Measurements from ENCODE around the gene CAPZB. TPM values are rescaled to one million over a fixed set of nuclear protein-coding genes. Genes with fewer than 3 reads are reported as not detected.

Gene CAPZB
- total RNA-seq, 1 experiment from 2014 or later: 348 TPM

DNA sequence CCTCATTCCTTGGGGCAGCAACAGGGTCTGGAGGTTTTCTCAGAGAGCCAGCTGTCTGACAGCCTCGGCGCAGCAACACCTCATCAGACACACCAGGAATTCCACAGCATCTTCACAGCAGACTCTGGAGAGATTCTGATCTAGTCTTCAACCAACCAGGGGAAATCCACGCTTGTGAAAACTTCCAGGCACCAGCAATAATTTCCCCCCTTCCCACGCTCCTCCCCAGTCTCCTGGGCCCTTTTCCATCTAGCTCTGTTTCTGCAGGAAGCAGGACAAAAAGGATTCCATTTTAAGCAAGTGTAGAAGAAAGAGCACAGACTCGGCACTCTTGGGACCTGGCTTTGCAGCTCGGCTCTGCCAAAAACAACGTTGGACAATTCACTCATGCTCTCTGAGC is 44.3 kb upstream of the CAPZB start:
- Histone ChIP-seq H3K4me2 (ENCODE audit: insufficient read depth, insufficient read length, low read length) (no peak overlapping the region), H3K18ac (ENCODE audit: insufficient read length, low read depth, low read length) (no peak overlapping the region)
- TF ChIP-seq, protein P1, sequence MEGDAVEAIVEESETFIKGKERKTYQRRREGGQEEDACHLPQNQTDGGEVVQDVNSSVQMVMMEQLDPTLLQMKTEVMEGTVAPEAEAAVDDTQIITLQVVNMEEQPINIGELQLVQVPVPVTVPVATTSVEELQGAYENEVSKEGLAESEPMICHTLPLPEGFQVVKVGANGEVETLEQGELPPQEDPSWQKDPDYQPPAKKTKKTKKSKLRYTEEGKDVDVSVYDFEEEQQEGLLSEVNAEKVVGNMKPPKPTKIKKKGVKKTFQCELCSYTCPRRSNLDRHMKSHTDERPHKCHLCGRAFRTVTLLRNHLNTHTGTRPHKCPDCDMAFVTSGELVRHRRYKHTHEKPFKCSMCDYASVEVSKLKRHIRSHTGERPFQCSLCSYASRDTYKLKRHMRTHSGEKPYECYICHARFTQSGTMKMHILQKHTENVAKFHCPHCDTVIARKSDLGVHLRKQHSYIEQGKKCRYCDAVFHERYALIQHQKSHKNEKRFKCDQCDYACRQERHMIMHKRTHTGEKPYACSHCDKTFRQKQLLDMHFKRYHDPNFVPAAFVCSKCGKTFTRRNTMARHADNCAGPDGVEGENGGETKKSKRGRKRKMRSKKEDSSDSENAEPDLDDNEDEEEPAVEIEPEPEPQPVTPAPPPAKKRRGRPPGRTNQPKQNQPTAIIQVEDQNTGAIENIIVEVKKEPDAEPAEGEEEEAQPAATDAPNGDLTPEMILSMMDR (conservative IDR thresholded peaks at IDR 0.05): no peak

More for the DNA sequence above, 44.3 kb upstream of the CAPZB start:
- no peak overlapping the region for H2BK5ac ChIP-seq (ENCODE audit: insufficient read length, low read length)
- no peak overlapping the region for H3K14ac ChIP-seq (ENCODE audit: insufficient read depth, low read length)
- H3T11ph ChIP-seq (ENCODE audit: low read length): no peak overlapping the region
- H3K36me3 Mint-ChIP-seq (ENCODE audit: insufficient read depth in 1 of 3, low read depth in 3 of 3): no peaks in the 10 kb centered on the region
- H2BK20ac ChIP-seq (ENCODE audit: low read depth, low read length, poor library complexity, severe bottlenecking): no peak overlapping the region
- no peak overlapping the region for H2BK15ac ChIP-seq (ENCODE audit: low read depth, low read length)
- no peak overlapping the region for H3K23ac ChIP-seq (ENCODE audit: insufficient read length, low read depth, low read length)
- H3K4ac ChIP-seq (ENCODE audit: low read depth, low read length): no peak overlapping the region
- H3K4me1 Mint-ChIP-seq: no peaks in the 10 kb centered on the region
- no peak overlapping the region for H4K5ac ChIP-seq (ENCODE audit: insufficient read length, low read depth, low read length)
- no peaks in the 10 kb centered on the region for H3K23me2 ChIP-seq (ENCODE audit: insufficient read length, low read depth, low read length, poor library complexity, severe bottlenecking)
- H3K79me2 ChIP-seq (ENCODE audit: insufficient read depth, low read length): no peaks in the 10 kb centered on the region
- no peak overlapping the region for H3K27ac ChIP-seq (ENCODE audit: insufficient read length, low read depth, low read length)
- H2AK5ac ChIP-seq (ENCODE audit: insufficient read length, low read length): no peak overlapping the region
- H4K20me1 ChIP-seq (ENCODE audit: control insufficient read depth, insufficient read depth, insufficient read length): no peaks in the 10 kb centered on the region
- no peaks in the 10 kb centered on the region for H3K9me3 ChIP-seq (ENCODE audit: control insufficient read depth, low read depth, low read length)
- H2AFZ ChIP-seq (ENCODE audit: low read length): no peak overlapping the region
- no CpG with 5 or more reads among the region's 7 CpGs for WGBS (ENCODE audit: extremely low coverage, insufficient read length, low lambda C conversion rate)
- H3K9ac ChIP-seq (ENCODE audit: extremely low read depth, insufficient read length, low read length): no peak overlapping the region
- no peaks in the 10 kb centered on the region for H3K27me3 ChIP-seq (ENCODE audit: insufficient read depth, low read length)
- peaks cover 0 to 2% of the 10 kb centered on the region in 2 experiments; a peak in 2 of 5 replicates for H3K9me3 Mint-ChIP-seq
- no peak overlapping the region for H2BK12ac ChIP-seq (ENCODE audit: insufficient read length, low read depth, low read length)
- no peak overlapping the region for H2BK120ac ChIP-seq (ENCODE audit: low read depth, low read length, poor library complexity, severe bottlenecking)
- no peaks in the 10 kb centered on the region for H3K27me3 Mint-ChIP-seq (ENCODE audit: low read depth)
- H3K4me3 Mint-ChIP-seq: no peak overlapping the region
- H3K27ac Mint-ChIP-seq: peak overlapping the region in 2 of 3 experiments; percentile 7 to 63; a peak in 1 of 7 replicates
- H4K8ac ChIP-seq (replicated peaks; ENCODE audit: insufficient read length, low read depth, low read length): no peak overlapping the region
- no peaks in the 10 kb centered on the region for H3K4me1 ChIP-seq (ENCODE audit: insufficient read depth, low read length)
- no peak overlapping the region for H4K91ac ChIP-seq (ENCODE audit: insufficient read length, low read depth, low read length)
- DNase-seq: no peak
- no peak overlapping the region for H3K56ac ChIP-seq (ENCODE audit: insufficient read length, low read depth, low read length)
- no peaks in the 10 kb centered on the region for H3K79me1 ChIP-seq (ENCODE audit: insufficient read depth, low read depth, low read length, poor library complexity, severe bottlenecking)

Data from H9 (cell line).